K562 (cell line): Measurements from ENCODE around the gene TULP1. TPM values are rescaled to one million over a fixed set of nuclear protein-coding genes. Genes with fewer than 3 reads are reported as not detected.
A peak's percentile ranks its signal among the peaks of the same experiment; 100 is the strongest.

Experiments used
- CLOCK ChIP-seq: fragments of 250-450 bp; sonication (Bioruptor Pico); IDR thresholded peaks from 2 replicates; pipeline ENCODE4 v1.4.0; 2020; ENCODE audit warnings: mild to moderate bottlenecking, moderate library complexity, borderline replicate concordance
- CREB5 ChIP-seq: fragments of 250-450 bp; sonication (Bioruptor Pico); IDR thresholded peaks from 2 replicates; pipeline ENCODE4 v1.5.0; 2020; ENCODE audit warnings: mild to moderate bottlenecking
- FOXJ3 ChIP-seq: sonication (generic); formaldehyde crosslinking; IDR thresholded peaks from 2 replicates; pipeline ENCODE4 v1.4.0; 2020; ENCODE audit warnings: mild to moderate bottlenecking, missing genetic modification reagents
- JUNB ChIP-seq: fragments of 450-650 bp; formaldehyde crosslinking; conservative IDR thresholded peaks from 2 replicates; pipeline ENCODE4 v1.4.0; 2020; ENCODE audit warnings: mild to moderate bottlenecking
- MCM5 ChIP-seq: fragments of 450-650 bp; IDR thresholded peaks from 2 replicates; pipeline ENCODE4 v1.6.1; 2016; ENCODE audit warnings: low read depth
- RFX7 ChIP-seq: fragments of 250-450 bp; sonication (Bioruptor Pico); IDR thresholded peaks from 2 replicates; pipeline ENCODE4 v1.5.1; 2021; ENCODE audit warnings: mild to moderate bottlenecking
- SETDB1 ChIP-seq: IDR thresholded peaks from one replicate; pipeline ENCODE4 v1.6.1; 2012; ENCODE audit warnings: low read length, control low read depth, inconsistent platforms
- TAF15 ChIP-seq: fragments of 200-400 bp; formaldehyde crosslinking; IDR thresholded peaks from 2 replicates; pipeline ENCODE4 v1.6.1; 2017; ENCODE audit warnings: mild to moderate bottlenecking, low read depth, low read length, moderate library complexity
- YY1 ChIP-seq, 3 experiments: IDR thresholded peaks; 2 replicates each; pipeline ENCODE4 v1.6.1; 2011; ENCODE audit warnings: low read length in 2 of 3, mild to moderate bottlenecking in 2 of 3, moderate library complexity in 2 of 3, borderline replicate concordance in 1 of 3, control low read depth in 1 of 3, low read depth in 1 of 3; ENCODE audit not compliant: insufficient read depth in 3 of 3, insufficient replicate concordance in 2 of 3, control insufficient read depth in 1 of 3, insufficient read length in 1 of 3; ENCODE audit errors: extremely low read depth in 1 of 3
- ZSCAN32 ChIP-seq: fragments of 450-650 bp; formaldehyde crosslinking; IDR thresholded peaks from 2 replicates; pipeline ENCODE4 v1.4.0; 2020; ENCODE audit warnings: mild to moderate bottlenecking, moderate library complexity
- polyA plus RNA-seq, 8 experiments: library from polyadenylated mRNA; depleted of rRNA in 4 of 8; stranded (reverse) in 5 of 8; unstranded in 3 of 8; fragments of >200 nt; fragmentation: Nextera tagmentation in 2 of 8; fragmentation: Illumina TruSeq in 1 of 8; extraction: Ambion mirVana in 2 of 8; extraction: Trizol in 1 of 8; gene quantifications; 2 replicates each; pipeline versions ENCODE4 v1.2.1 to v1.2.3, GENCODE V29; 2011 to 2014; ENCODE audit warnings: inconsistent platforms in 1 of 8, missing spikeins in 1 of 8
- total RNA-seq, 7 experiments: library from RNA; depleted of rRNA in 6 of 7; stranded (reverse); fragments of >200 nt in 6 of 7; fragmentation: Illumina TruSeq in 2 of 7; extraction: Trizol in 2 of 7; gene quantifications; 2 replicates each; pipeline versions ENCODE4 v1.2.1 to v1.2.3, GENCODE V29; 2011 to 2021; ENCODE audit warnings: low replicate concordance in 1 of 7

The TULP1 gene
- total and polyA plus RNA-seq, 9 of the 15 experiments (the other 6 are each of a cell fraction or from before 2014, with no cell fraction given): 0.06 to 0.17 (median 0.09) TPM; not detected in 6

GRCh38 chr6:35452183-35453090 lies 60.3 kb downstream of the TULP1 start, which contains the start of gene FANCE (continued):
- TF ChIP-seq CLOCK (CRISPR knock-in tag) (no peak), FOXJ3 (CRISPR knock-in tag) (no peak), TAF15 (no peak), RFX7 (no peak), YY1 (IDR thresholded peaks at IDR 0.05; ENCODE audit: borderline replicate concordance in 1 of 3, control insufficient read depth in 1 of 3, extremely low read depth in 1 of 3, insufficient read depth in 3 of 3, insufficient read length in 1 of 3, insufficient replicate concordance in 2 of 3, low read depth in 1 of 3, low read length in 2 of 3) (peak in 2 of 3 experiments; percentile 17 to 75), ZSCAN32 (no peak), SETDB1 (no peak), MCM5 (no peak), CREB5 (CRISPR knock-in tag) (no peak), JUNB (no peak)
- TF ChIP-seq, all 486 proteins: peak for 109
